GM18861 (cell line): ENCODE measurements around the gene TEX53.
A peak's percentile ranks its signal among the peaks of the same experiment; 100 is the strongest.

ENCODE experiments used
- ATAC-seq: cut with Tn5 transposase; IDR thresholded peaks from one replicate; pipeline ENCODE4 v1.9.1; 2021; ENCODE audit not compliant: unreplicated experiment

The TEX53 gene

DNA sequence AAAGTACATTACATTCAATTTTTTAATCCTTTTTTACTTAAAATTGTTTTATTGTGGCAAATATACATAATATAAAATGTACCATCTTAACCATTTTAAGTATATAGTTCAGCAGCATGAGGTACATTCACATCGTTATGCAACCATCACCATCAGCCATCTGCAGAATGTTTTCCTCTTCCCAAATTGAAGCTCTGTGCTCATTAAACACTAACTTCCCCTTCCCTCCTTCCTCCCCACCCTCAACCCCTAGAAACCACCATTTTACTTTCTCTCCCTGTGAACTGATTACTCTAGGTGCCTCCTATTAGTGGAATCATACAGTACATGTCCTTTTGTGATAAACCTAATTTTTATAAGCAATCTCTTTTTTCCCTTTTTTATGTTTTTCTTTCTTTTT, 15.6 kb downstream of the TEX53 start:
- no peak for ATAC-seq

DNA sequence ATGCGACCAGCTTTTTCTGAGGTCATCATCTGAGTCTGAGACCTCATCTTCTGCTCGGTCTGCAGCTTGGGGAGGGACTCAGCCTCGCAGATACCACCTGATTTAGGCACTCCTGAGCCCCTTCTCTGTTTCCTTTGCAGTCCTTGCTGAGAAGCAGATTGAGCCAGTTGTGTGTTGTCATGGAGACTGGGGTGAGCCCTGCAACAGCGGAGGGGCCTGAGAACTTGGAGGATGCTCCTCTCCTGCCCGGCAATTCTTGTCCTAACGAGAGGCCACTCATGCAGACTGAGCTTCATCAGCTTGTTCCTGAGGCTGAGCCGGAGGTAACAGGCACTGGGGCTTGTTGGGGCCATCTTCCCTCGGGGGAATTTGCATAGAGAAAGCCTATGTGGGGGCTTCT, 19.2 kb downstream of the TEX53 start:
- no peak for ATAC-seq

DNA sequence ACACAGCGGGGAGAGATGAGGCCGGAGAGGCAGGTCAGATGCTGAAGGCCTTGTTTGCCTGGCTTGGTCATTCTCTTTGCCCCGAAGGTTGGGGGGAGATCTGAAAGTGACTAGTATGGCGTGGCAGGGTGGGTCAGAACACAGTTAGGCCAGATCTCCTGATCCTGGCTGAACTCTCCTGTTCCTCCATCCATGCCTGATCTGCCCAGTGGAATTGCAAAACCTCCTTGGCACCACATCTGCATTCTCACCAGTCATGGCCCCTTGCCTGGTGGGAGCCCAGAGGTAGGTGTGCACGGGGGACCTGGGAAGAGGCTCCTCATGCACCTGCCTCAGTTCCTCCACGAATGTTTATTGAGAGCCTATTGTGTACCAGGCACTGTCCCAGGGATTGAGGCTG, 23.2 kb downstream of the TEX53 start:
- no peak for ATAC-seq

DNA sequence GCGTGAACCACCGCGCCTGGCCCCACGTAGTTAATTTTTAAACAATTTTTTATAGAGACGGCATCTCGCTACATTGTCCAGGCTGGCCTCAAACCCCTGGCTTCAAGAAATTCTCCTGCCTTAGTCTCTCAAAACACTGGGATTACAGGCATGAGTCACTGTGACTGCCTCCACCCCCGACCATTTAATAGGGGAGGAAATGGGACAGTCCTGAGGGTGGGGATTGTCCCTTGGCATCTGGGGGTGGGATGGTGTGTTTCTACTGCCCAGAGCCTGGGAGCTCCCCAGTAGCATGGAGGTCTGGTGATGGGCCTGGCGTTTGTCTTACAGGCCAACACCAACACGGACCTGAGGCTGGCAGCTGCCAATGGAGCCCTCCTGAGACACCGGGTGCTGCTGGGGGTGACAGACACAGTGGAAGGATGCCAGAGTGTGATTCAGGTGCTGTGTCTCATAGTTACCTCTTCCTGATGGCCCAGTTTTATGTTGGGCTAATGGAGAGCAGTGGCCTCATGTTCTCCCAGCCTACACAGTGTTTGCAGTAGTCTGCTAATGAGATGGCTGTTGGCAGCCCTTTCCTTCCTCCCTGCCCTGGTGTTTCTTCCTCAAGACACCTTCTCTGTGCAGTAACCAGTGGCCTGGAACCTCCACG, 24.0 kb downstream of the TEX53 start:
- ATAC-seq = no peak

DNA sequence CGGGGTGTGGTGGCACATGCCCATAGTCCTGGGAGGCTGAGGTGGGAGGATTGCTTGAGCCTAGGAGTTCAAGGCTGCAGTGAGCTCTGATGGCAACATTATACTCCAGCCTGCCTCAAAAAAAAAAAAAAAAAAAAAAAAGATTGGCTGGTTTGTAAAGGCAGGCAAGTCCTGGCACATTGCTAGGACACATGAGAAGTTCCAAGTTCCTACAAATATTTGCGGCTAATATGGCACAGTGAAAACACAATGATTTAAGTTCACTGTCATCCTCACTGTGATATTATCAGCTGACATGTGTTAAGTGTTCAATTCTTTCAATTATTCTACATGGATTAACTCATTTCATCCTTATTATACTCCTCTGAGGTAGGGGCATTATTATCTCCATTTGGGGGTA, 26.4 kb downstream of the TEX53 start:
- no peak for ATAC-seq

DNA sequence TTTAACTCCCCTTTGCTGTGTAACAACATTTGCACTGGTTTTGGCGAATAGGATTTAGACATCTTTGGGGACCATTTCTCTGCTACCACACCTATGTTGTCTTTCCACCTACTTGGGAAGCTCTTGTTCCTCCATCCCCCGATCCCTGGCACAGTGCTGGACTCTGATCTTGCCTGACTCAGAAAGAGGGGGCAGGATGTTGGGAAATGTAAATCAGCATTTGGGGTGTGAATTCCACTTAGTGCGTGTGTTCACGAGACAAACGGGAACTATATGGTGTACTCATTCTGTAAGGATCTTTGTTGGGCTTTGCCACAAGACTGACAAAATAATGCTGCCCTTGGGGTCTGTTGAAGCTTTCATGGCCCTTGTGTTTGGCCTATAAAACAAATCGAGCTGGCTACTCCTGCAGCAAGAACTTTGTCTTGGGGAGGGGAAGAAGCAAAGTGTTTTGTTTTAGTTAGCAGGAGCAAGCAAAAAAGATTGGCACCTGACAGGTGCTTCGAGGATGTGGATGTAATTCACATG, 28.0 kb downstream of the TEX53 start:
- ATAC-seq = no peak

DNA sequence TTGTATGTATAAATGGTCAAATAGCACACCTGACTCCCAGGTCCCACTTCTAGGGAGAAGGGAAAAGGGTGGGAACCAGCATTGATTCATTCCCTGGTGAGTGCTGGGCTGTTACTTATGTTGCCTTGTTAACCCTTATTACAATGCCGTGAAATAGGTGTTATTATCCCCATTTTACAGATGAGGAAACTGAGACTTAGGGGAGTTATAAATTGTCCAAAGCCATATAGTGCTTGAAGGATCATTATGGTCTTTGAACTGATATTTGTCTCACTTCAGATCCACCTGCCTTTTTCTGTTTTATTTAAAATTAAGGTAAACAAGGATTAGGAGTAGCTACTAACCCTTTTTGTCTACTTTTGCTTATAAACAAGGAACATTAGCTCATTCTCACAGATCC, 30.1 kb downstream of the TEX53 start:
- ATAC-seq = no peak

DNA sequence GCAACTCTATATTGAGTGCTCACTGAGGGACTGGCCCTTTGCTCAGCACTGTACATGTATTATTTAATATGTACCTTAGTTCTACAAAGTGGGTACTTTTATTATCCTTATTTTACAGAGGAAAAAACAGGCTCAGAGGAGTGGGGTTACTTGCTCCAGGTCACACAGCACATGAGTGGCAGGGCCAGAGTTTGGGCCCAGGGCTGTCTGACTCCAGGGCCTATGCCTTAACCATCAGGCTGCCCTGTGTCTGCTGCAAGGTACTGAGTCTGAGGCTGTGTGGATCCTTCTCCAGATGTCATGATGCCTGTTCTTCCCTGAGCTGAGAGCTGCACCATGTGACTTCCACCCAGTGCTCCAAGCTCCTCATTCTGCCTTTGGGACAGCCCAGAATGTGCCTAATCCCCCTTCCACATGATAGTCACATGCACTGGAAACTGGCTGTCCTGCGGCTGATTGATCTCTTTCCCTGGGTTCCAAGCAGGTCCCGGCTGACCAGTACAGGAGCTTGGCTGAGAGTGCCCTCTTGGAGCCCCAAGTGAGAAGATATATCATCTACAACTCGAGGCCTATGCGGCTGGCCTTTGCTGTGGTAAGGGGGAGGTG, 31.1 kb downstream of the TEX53 start:
- no peak for ATAC-seq

DNA sequence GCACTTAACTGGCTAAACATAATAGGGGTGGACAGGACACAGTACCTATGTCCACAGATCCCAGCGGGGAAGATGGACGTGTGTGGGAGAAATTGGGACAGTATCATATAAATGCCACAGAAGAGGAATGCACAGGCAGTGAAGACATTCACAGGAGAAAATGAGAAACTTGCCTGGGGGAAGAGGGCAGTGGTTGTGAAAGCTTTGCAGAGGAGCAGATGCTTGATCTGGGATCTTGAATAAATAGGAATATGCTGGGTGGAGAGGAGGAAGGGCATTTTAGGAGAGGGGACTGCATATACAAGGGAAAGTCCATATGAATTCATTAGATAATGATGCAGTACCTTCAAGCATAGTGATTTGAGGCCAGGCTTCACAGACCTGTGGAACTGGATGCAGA, 32.9 kb downstream of the TEX53 start:
- ATAC-seq = no peak

DNA sequence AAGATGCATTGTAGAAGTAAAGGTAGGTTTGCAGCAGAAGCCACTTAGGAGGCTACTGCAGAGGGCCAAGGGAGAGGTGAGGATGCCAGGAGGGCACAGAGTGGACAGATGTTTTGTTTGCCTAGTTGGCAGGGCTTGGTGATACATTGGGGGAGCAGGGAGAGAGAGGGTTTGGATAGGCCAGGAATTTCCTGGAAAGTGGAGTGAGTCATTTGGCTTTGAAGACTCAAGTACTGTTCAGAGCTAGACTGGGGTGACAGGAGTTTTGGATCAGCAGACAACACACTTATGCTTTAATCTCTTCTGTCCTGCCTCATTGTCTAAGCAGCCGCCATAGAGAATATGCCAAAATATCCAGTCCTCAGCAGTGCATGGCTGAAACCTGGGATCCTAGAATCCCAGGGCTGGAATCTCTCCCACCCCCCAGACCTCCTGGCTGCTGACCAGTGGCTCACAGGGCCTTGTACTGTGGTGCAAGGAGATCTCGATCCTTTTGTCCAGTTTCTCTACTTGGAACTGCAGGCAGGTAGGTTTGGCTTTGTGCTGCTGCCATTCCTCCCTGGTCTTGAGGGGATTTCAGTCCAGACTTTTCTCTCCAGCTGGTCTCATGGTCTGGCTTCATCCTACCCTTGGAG, 35.5 kb downstream of the TEX53 start:
- no peak for ATAC-seq

DNA sequence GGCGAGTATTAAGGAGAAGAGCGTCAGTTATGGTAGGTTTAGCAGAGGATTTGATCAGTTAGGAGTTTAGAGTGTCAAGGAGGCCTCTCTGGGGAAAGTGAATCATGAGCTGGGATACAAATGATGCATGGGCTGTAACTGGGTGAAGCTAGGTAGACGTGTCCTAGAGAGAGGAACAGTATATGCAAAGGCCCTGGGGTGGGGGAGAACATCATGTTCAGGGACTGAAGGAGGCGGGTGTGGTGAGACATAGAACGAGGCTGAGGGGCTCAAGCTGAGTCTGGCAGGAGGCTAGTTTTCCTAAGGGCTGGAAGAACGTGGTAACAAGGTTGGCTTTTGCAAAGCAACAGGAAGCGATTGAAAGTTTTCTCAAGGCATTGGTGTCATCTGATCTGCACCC, 36.0 kb downstream of the TEX53 start:
- ATAC-seq = no peak

DNA sequence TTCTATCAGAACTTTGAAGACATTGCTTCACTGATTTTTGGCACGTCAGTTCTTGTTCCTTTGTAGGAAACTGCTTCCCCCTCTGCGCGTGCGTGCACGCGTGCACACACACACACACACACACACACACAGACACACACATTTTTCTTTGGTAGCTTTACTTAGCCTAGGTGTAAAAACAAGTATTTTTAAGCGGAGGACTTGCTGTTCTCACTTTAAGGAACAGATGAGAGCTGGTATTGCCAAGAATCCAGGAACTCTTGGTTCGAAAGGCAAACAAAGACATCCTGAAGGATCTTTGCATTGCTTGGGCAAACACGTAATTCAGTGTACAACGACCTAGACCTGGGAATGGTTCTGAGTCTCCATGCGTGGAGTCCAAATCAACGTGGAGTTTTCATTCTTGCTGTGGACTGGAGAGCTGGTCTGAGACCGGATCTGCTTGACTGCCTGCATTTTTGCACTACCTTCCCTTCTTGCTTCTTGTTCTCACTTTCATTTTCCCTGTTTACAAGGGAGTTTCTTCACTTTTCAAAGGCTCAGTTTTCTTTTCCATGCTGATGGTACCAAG, 38.3 kb downstream of the TEX53 start:
- peak; percentile 38 for ATAC-seq

DNA sequence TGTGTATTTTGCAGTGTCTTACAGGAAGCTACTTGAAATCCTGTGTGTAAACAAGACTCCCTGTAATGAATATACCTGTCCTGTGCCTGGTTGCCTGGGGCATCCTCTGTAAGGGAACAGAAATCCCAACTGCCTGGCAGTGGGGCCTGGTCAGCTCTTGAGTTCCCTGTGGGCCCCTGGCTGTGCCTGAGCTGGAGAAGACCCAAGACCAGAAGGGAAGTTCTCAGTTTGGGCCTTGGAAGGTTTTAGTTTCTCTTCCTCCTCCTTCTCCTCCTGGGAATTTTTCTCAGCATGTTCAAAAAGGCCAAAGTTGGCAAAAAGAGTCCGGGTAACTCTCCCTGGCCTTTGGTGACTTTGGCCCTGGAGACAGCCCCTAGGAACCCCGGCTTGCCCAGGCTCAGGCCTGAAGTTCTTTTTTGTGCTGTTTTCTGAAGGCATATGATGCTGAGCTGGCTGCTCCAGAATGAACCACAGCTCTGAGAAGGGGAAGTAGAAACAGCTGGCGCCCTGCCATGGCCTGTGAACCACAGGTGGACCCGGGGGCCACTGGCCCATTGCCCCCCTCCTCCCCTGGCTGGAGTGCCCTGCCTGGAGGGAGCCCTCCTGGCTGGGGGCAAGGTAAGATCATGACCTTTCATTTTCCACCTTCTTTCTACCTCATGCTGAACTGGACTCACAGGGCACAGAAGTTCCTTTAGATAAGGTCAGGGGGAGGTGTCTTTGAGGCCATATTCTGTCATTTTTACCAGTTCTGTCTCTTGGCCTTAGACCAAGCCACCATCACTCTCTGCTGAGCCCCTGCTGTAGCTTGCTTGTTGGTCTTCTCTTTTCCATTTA, 40.7 kb downstream of the TEX53 start:
- peak; percentile 74 for ATAC-seq

DNA sequence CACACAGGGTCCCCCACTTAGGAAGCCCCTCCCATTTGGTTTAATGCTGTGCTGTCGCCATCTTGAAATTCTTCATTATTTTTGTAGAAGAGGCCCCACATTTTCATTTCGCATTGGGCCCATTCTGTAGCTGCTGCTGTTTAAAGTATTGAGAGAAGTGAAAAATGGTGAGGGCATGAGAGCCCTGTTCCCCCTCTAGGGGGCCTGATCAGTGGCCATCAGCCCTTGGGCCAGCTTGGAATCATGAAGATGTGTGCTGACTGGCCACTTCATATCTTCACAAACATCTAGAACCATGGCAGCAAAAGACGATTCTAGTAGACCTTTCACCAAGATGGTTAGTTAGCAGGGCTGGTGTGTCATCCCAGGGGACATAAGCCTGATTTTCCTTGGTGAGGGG, 43.2 kb downstream of the TEX53 start:
- ATAC-seq = no peak

DNA sequence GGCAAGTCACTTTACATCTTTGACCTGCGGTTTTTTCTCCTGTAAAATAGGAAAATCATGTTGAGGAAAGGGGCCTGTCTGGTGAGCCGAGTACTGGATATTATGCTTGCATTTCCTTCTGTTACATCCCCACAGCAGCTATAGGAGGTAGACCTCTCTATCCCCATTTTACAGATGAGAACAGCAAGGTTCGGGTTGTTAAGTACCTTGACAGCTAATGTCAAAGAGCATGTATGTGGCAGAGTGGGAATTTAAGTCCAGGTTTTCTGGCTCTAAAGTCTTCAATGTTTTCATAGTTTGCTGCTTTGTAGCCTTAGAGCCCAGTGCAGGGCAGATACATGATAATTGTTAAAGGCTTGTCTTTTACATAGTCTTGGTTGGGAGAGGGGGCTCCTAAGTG, 43.7 kb downstream of the TEX53 start:
- ATAC-seq = no peak

DNA sequence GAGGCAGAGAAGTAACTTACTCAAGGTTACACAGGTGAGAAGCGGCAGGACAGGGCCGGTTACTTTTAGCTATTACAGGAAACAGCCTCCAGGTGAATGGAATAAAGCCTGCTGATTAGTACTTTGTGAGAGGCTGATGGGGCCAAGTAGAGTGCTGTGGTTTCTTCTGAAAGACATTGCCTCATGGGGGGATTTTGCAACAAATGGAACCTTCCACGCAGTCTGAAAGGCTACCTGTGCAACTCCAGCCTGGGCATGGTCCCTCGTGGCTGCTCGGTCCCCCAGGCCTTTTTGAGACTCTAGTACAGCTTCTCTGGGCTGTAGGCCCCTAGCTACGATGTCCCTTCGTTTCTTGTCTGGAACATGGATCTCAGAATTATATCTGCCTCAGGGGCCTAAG, 44.5 kb downstream of the TEX53 start:
- no peak for ATAC-seq

DNA sequence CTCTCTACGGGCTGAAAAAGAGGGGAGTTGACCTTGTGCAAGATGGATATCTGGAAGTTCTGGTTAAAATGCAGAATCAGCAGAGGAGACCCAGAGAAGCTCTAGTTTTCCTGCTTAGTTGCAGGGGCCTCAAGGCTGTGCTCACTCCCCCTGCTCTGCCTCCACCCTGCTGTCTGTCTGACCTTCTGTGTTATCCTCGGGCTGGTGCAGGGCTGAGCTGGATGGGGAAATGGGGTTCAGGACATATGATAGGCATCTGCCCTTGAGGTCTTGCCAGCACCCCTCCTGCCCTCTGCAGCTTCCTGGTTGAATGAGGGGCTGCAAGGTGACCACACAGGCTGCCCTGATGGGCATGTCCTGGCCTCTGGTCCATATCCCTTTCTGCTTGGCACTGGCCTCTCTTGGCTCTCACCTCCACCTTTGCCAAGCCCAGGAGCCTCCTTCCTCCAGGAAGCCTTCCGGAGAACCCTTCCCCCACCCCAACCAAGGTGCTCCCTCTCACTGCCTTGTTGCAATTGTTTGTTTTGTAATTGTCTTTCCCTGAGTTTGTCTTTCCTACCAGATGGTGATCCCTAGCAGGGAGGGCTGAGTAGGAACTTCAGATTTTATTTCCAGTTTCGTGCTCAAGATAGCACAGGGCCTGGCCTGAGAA, 45.2 kb downstream of the TEX53 start:
- ATAC-seq = no peak

DNA sequence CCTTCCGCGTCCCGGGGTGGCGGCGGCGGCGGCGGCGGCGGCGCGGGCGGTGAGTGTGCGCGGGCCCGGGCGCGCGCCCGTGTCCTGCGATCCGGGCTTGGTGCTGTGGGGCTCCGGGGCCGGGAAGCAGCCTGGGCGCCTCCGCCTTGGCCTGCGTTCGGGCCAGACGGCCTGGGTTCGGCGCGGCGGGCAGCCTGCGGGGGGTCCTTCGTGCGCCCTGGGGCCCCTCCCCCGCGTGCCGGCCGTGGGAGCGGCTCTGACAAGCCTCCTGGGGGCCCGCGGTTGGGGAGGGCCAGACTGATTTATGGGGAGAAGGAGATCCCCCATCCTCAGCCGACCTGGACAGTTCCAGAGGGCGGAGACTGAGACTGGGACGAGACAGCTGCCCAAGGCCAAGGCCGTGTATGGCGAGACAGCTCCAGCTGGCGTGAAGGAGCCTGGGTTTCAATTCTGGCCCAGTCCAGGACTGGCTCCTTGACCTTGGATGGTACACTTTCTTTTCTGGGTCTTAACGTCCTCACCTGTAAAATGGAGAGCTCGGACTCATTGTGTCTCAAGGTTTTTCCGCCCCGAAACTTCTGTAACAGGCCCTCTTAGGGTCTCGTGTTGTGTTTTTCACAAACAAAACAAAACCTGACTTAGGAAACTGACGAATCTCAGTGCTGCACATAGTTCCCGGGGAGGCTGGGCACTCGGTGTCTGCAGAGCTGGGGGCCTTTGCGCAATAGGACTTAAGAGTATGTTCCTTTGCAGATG, 45.9 kb downstream of the TEX53 start:
- peak; percentile 32 for ATAC-seq

DNA sequence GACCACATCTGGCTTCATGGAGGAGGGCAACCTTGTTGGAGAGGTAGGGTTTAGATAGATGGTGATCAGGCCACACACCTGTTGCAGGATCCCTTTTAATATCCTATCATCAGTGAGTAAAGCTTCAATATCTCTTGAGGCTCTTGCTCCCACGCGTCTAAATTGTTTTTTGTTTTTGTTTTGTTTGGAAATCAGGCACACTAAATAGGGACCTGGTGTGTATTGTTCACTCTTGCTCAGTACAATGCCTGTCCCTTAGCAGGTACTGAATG, 49.1 kb downstream of the TEX53 start:
- no peak for ATAC-seq
